DND-41 (cell line): ENCODE measurements around the gene PEAK1.

Experiments
- CTCF ChIP-seq: IDR thresholded peaks from 2 replicates; pipeline ENCODE4 v1.5.1; 2012; ENCODE audit warnings: borderline replicate concordance, low read length, moderate library complexity, mild to moderate bottlenecking; ENCODE audit not compliant: poor library complexity, severe bottlenecking; ENCODE audit errors: extremely low read depth
- EZH2 ChIP-seq: IDR thresholded peaks from 3 replicates; pipeline ENCODE4 v1.6.1; 2012; ENCODE audit warnings: borderline replicate concordance, low read depth, mild to moderate bottlenecking, moderate library complexity, low read length, inconsistent platforms; ENCODE audit not compliant: severe bottlenecking

GRCh38 chr15:77375133-77375532 lies 44.8 kb downstream of the PEAK1 start:
- no peak for TF ChIP-seq CTCF
- no peak for TF ChIP-seq EZH2
